K562 (cell line): Measurements from ENCODE around the gene ATP6V1G2. TPM values are rescaled to one million over a fixed set of nuclear protein-coding genes. Genes with fewer than 3 reads are reported as not detected.

Experiments used
- DEAF1 ChIP-seq: fragments of 450-650 bp; formaldehyde crosslinking; IDR thresholded peaks from 2 replicates; pipeline ENCODE4 v1.4.0; 2020; ENCODE audit warnings: mild to moderate bottlenecking, moderate library complexity
- E2F4 ChIP-seq: sonication (generic); formaldehyde crosslinking; IDR thresholded peaks from 2 replicates; pipeline ENCODE4 v1.8.0; 2022; ENCODE audit warnings: mild to moderate bottlenecking, low read depth, missing genetic modification reagents
- FIP1L1 ChIP-seq: fragments of 200-400 bp; formaldehyde crosslinking; IDR thresholded peaks from 2 replicates; pipeline ENCODE4 v1.6.1; 2018; ENCODE audit warnings: mild to moderate bottlenecking, low read depth, low read length; ENCODE audit not compliant: poor library complexity, severe bottlenecking
- FOXA3 ChIP-seq, 2 experiments: fragments of 450-650 bp in 1 of 2; sonication (generic) in 1 of 2; formaldehyde crosslinking; IDR thresholded peaks in 1 of 2; conservative IDR thresholded peaks in 1 of 2; 2 replicates each; pipeline versions ENCODE4 v1.4.0 to v1.8.0; 2020 to 2022; ENCODE audit warnings: mild to moderate bottlenecking in 2 of 2, missing genetic modification reagents in 1 of 2
- HLTF ChIP-seq: fragments of 450-650 bp; IDR thresholded peaks from 2 replicates; pipeline ENCODE4 v1.6.1; 2016
- HNRNPL ChIP-seq: fragments of 200-400 bp; formaldehyde crosslinking; IDR thresholded peaks from 2 replicates; pipeline ENCODE4 v1.6.1; 2017; ENCODE audit warnings: low read depth, mild to moderate bottlenecking, low read length
- IRF9 ChIP-seq: fragments of 450-650 bp; IDR thresholded peaks from 2 replicates; pipeline ENCODE4 v1.6.1; 2016; ENCODE audit warnings: missing biosample characterization, missing genetic modification characterization
- KLF1 ChIP-seq: fragments of 450-650 bp; IDR thresholded peaks from 2 replicates; pipeline ENCODE4 v1.6.1; 2016; ENCODE audit warnings: missing genetic modification characterization, missing compliant biosample characterization
- NR1H2 ChIP-seq: sonication (generic); formaldehyde crosslinking; IDR thresholded peaks from 2 replicates; pipeline ENCODE4 v1.4.0; 2020; ENCODE audit warnings: mild to moderate bottlenecking, missing genetic modification reagents
- PHF21A ChIP-seq: fragments of 450-650 bp; IDR thresholded peaks from 2 replicates; pipeline ENCODE4 v1.6.1; 2017; ENCODE audit warnings: low read depth, borderline replicate concordance
- POLR2AphosphoS5 ChIP-seq: IDR thresholded peaks from 2 replicates; pipeline ENCODE4 v1.6.1; 2011; ENCODE audit warnings: mild to moderate bottlenecking, low read depth, low read length, moderate library complexity; ENCODE audit not compliant: control insufficient read depth, insufficient read depth
- RB1 ChIP-seq: fragments of 450-650 bp; IDR thresholded peaks from 2 replicates; pipeline ENCODE4 v1.6.1; 2017; ENCODE audit warnings: low read depth, mild to moderate bottlenecking
- RBM14 ChIP-seq: fragments of 200-400 bp; formaldehyde crosslinking; IDR thresholded peaks from 2 replicates; pipeline ENCODE4 v1.6.1; 2018; ENCODE audit warnings: low read depth, mild to moderate bottlenecking, low read length, moderate library complexity, borderline replicate concordance; ENCODE audit not compliant: insufficient read depth
- STAT6 ChIP-seq: sonication (generic); formaldehyde crosslinking; IDR thresholded peaks from 2 replicates; pipeline ENCODE4 v1.8.1; 2023; ENCODE audit warnings: mild to moderate bottlenecking, missing genetic modification reagents
- TAF1 ChIP-seq: IDR thresholded peaks from 2 replicates; pipeline ENCODE4 v1.6.1; 2011; ENCODE audit warnings: mild to moderate bottlenecking, low read length, moderate library complexity; ENCODE audit not compliant: insufficient read depth, control insufficient read depth, severe bottlenecking; ENCODE audit errors: extremely low read depth
- YY1 ChIP-seq, 3 experiments: IDR thresholded peaks; 2 replicates each; pipeline ENCODE4 v1.6.1; 2011; ENCODE audit warnings: low read length in 2 of 3, mild to moderate bottlenecking in 2 of 3, moderate library complexity in 2 of 3, borderline replicate concordance in 1 of 3, control low read depth in 1 of 3, low read depth in 1 of 3; ENCODE audit not compliant: insufficient read depth in 3 of 3, insufficient replicate concordance in 2 of 3, control insufficient read depth in 1 of 3, insufficient read length in 1 of 3; ENCODE audit errors: extremely low read depth in 1 of 3
- polyA plus RNA-seq, 8 experiments: library from polyadenylated mRNA; depleted of rRNA in 4 of 8; stranded (reverse) in 5 of 8; unstranded in 3 of 8; fragments of >200 nt; fragmentation: Nextera tagmentation in 2 of 8; fragmentation: Illumina TruSeq in 1 of 8; extraction: Ambion mirVana in 2 of 8; extraction: Trizol in 1 of 8; gene quantifications; 2 replicates each; pipeline versions ENCODE4 v1.2.1 to v1.2.3, GENCODE V29; 2011 to 2014; ENCODE audit warnings: inconsistent platforms in 1 of 8, missing spikeins in 1 of 8
- total RNA-seq, 7 experiments: library from RNA; depleted of rRNA in 6 of 7; stranded (reverse); fragments of >200 nt in 6 of 7; fragmentation: Illumina TruSeq in 2 of 7; extraction: Trizol in 2 of 7; gene quantifications; 2 replicates each; pipeline versions ENCODE4 v1.2.1 to v1.2.3, GENCODE V29; 2011 to 2021; ENCODE audit warnings: low replicate concordance in 1 of 7

ATP6V1G2 gene
- total and polyA plus RNA-seq, 9 of the 15 experiments (the other 6 are each of a cell fraction or from before 2014, with no cell fraction given): 0.14 to 1.5 (median 0.33) TPM

- TF ChIP-seq TAF1 (peak; percentile 68), HNRNPL (0 out of 2 replicates have a peak, but pooled peaks have one; percentile 37), RB1 (peak; percentile 97), YY1 (IDR thresholded peaks at IDR 0.05; ENCODE audit: borderline replicate concordance in 1 of 3, control insufficient read depth in 1 of 3, extremely low read depth in 1 of 3, insufficient read depth in 3 of 3, insufficient read length in 1 of 3, insufficient replicate concordance in 2 of 3, low read depth in 1 of 3, low read length in 2 of 3) (peak in 2 of 3 experiments; percentile 48 to 76), IRF9 (tag) (no peak), E2F4 (CRISPR knock-in tag) (peak; percentile 82), PHF21A (peak; percentile 69; the same call in 1 of the 2 replicates), NR1H2 (peak; percentile 96; the same call in 1 of the 2 replicates), FOXA3 (CRISPR knock-in tag; conservative IDR thresholded peaks at IDR 0.05 in 1 of 2, IDR thresholded peaks at IDR 0.05 in 1 of 2) (no peak), FIP1L1 (peak; percentile 96), STAT6 (peak; percentile 88; the same call in 1 of the 2 replicates), DEAF1 (CRISPR knock-in tag) (peak; percentile 77), POLR2AphosphoS5 (peak; percentile 36; the same call in 1 of the 2 replicates), HLTF (no peak), KLF1 (tag) (peak; percentile 45; the same call in 1 of the 2 replicates), RBM14 (peak; percentile 96; the same call in 1 of the 2 replicates)
These were observed 34.5 kb upstream of the ATP6V1G2 start (continued) for GRCh38 chr6:31580807-31581433.
